Left lung (tissue), 10 donors: Measurements from ENCODE around the gene OLA1. TPM values are rescaled to one million over a fixed set of nuclear protein-coding genes. Genes with fewer than 3 reads are reported as not detected.

Experiments used
- ATAC-seq: fragments of 200-7000 bp; cut with Tn5 transposase; one replicate; pipeline ENCODE4 v1.9.1; 2020; ENCODE audit warnings: moderate library complexity
- DNase-seq, 4 donors: peaks; one replicate each; pipeline ENCODE4 v3.0.0-alpha.2; 2013 to 2020
- H3K27ac ChIP-seq, 2 donors: fragments of 200-600 bp; sonication (generic) in 1 of 2; one replicate each; pipeline versions ENCODE4 v1.5.0 to v1.8.0; 2020 to 2021
- H3K27me3 ChIP-seq, 2 donors: fragments of 200-600 bp; sonication (generic) in 1 of 2; one replicate each; pipeline versions ENCODE4 v1.5.0 to v1.8.0; 2020 to 2021
- H3K36me3 ChIP-seq, 2 donors: fragments of 200-600 bp; sonication (generic) in 1 of 2; one replicate each; pipeline versions ENCODE4 v1.5.0 to v1.8.0; 2020 to 2021
- H3K4me1 ChIP-seq, 2 donors: fragments of 200-600 bp; one replicate each; pipeline ENCODE4 v1.8.0; 2021
- H3K4me3 ChIP-seq, 2 donors: fragments of 200-600 bp; sonication (generic) in 1 of 2; one replicate each; pipeline versions ENCODE4 v1.5.0 to v1.8.0; 2020 to 2021; ENCODE audit warnings: mild to moderate bottlenecking in 1 of 2
- H3K9me3 ChIP-seq, 2 donors: fragments of 200-600 bp; sonication (generic) in 1 of 2; one replicate each; pipeline versions ENCODE4 v1.5.0 to v1.8.0; 2020 to 2021
- CTCF ChIP-seq, 2 donors: fragments of 200-600 bp; sonication (generic) in 1 of 2; IDR thresholded peaks; one replicate each; pipeline versions ENCODE4 v1.5.0 to v1.8.0; 2021; ENCODE audit warnings: antibody characterized with exemption in 2 of 2
- intact Hi-C, 2 donors: fragments of 100-400 bp; cut with DNase I; formaldehyde crosslinking; loops; one replicate each; pipeline versions ENCODE4 v1.11.2 to v1.14.2; 2022
- polyA plus RNA-seq, 6 donors: library from polyadenylated mRNA; unstranded; fragments of 120-200 nt; gene quantifications; one replicate each; pipeline ENCODE4 v1.2.1, GENCODE V29; 2013; ENCODE audit not compliant: insufficient read length in 6 of 6
- total RNA-seq, 2 donors: library from RNA; stranded (reverse); fragmentation: NEBNext Ultra II Directional; extraction: Animal tissue kit (Norgen Biotek cat#: 25700); gene quantifications; one replicate each; pipeline ENCODE4 v1.2.1, GENCODE V29; 2021
- donor health status: DM: no; HTN: yes; CAD: no.
- donor health status: DM: no; HTN: no; CAD: no.

Gene OLA1
- total and polyA plus RNA-seq, 8 donors: 66.3 to 130 (median 112) TPM

DNA sequence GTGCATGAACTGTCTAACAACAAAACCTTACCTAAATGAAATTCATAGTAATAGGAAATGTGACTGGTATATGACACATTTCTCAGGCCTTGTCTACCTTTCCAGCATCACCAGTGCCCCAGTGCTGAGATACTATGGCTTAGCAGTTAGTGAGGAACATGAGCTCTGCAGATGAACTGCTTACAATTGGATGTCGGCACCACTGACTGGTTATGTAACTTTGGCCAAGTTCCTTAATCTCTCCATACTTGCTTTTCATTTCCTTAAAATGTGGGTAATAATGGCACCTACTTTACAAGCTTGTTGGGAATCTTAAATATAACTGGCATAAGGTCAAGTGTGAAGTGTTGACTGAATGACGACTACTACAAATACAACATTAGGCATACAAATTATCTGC lies 136.3 kb downstream of the OLA1 start:
- Histone ChIP-seq H3K27ac (no peak overlapping the region), H3K36me3 (no peaks in the 10 kb centered on the region), H3K9me3 (no peaks in the 10 kb centered on the region), H3K4me3 (no peak overlapping the region), H3K4me1 (peaks cover 0 to 6% of the 10 kb centered on the region in 2 donors), H3K27me3 (no peaks in the 10 kb centered on the region)
- no peak for TF ChIP-seq CTCF (IDR thresholded peaks at IDR 0.05)
- no peak for DNase-seq
- intact Hi-C loops: no loop called here
- ATAC-seq: peak; percentile 89

GRCh38 chr2:174108579-174108978 lies 139.8 kb downstream of the OLA1 start:
- DNase-seq: no peak
- Histone ChIP-seq H3K36me3 (no peaks in the 10 kb centered on the region), H3K27ac (no peak overlapping the region), H3K9me3 (no peaks in the 10 kb centered on the region), H3K27me3 (no peaks in the 10 kb centered on the region), H3K4me3 (no peak overlapping the region), H3K4me1 (peaks cover 0 to 6% of the 10 kb centered on the region in 2 donors)
- intact Hi-C loops: no loop called here
- no peak for ATAC-seq
- TF ChIP-seq CTCF (IDR thresholded peaks at IDR 0.05): no peak

GRCh38 chr2:174106736-174107135 lies 141.6 kb downstream of the OLA1 start:
- intact Hi-C loops: no loop called here
- Histone ChIP-seq H3K9me3 (no peaks in the 10 kb centered on the region), H3K27me3 (no peaks in the 10 kb centered on the region), H3K4me3 (no peak overlapping the region), H3K27ac (no peak overlapping the region), H3K36me3 (no peaks in the 10 kb centered on the region), H3K4me1 (no peaks in the 10 kb centered on the region)
- TF ChIP-seq CTCF (IDR thresholded peaks at IDR 0.05): no peak
- DNase-seq: no peak
- ATAC-seq: no peak

DNA sequence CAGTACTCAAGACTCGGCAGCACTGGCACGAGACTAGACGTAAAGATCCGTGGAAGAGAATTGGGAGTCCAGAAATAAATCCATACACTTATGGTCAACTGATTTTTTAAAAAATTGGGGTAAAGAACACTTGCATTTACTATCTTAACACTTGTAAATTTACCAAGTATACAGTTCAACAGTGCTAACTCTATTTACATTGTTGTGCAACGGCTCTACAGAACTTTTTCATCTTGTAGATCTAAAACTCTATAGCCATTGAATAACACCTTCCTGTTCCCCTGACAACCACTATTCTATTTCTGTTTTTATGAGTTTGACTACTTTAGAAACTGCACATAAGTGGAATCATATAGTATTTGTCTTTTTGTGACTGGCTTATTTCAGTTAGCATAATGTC lies 153.8 kb downstream of the OLA1 start:
- intact Hi-C loops: no loop called here
- ATAC-seq: peak; percentile 74
- DNase-seq: peak in 1 of 4 donors; percentile 25
- Histone ChIP-seq H3K4me1 (no peaks in the 10 kb centered on the region), H3K27ac (no peak overlapping the region), H3K4me3 (no peak overlapping the region), H3K27me3 (no peaks in the 10 kb centered on the region), H3K36me3 (no peaks in the 10 kb centered on the region), H3K9me3 (no peaks in the 10 kb centered on the region)
- TF ChIP-seq CTCF (IDR thresholded peaks at IDR 0.05): no peak

- DNase-seq: no peak
- Histone ChIP-seq H3K36me3 (no peaks in the 10 kb centered on the region), H3K27ac (no peak overlapping the region), H3K9me3 (no peaks in the 10 kb centered on the region), H3K4me1 (no peaks in the 10 kb centered on the region), H3K27me3 (no peaks in the 10 kb centered on the region), H3K4me3 (no peak overlapping the region)
- TF ChIP-seq CTCF (IDR thresholded peaks at IDR 0.05): no peak
- no peak for ATAC-seq
- intact Hi-C loops: no loop called here
Measured at GRCh38 chr2:174090476-174090875, 157.9 kb downstream of the OLA1 start.
